Hematopoietic multipotent progenitor cell treated with erythropoietin and hydrocortisone succinate and interleukin-3 and kit ligand, for 8 days (in vitro differentiated cells): Measurements from ENCODE around the gene RPL13.

Source experiments
- DNase-seq: peaks from one replicate; pipeline ENCODE4 v3.0.0-alpha.2; 2015

Gene RPL13

DNA sequence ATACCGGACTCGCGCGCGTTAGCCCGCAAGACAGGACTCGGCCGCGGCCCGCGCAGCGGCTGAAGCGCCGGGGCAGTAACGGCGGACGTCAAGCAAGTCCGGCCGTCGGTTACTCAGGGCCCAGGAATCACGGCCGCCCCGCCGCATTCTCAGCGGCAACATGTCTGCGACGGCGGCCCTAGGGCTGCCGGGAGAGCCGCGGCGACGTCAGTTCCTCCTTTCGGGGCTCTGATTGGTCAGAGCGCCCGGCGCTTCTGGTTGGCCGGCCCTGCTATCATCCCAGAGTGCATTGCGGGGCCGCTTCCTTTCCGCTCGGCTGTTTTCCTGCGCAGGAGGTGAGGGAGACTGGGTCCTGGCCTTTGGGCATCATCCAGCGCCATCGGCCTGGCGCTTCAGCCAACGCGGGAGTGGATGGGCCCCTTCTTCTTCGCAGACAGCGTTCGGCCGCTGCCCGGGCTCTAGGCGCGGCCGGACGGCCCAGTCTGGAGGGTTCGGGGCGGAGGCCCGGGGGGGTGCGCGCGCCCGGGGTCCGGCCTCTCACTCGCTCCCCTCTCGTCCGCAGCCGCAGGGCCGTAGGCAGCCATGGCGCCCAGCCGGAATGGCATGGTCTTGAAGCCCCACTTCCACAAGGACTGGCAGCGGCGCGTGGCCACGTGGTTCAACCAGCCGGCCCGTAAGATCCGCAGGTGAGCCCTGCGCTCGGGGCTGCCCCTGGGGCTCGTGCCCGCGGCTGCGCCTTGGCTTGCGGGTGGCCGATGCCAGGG lies at the start of gene RPL13:
RPL13 (plus strand) TSS at position 305 of the 764 bp plus-strand sequence; CDS start at position 583, 278 bp downstream.
- peak; percentile 95 for DNase-seq

DNA sequence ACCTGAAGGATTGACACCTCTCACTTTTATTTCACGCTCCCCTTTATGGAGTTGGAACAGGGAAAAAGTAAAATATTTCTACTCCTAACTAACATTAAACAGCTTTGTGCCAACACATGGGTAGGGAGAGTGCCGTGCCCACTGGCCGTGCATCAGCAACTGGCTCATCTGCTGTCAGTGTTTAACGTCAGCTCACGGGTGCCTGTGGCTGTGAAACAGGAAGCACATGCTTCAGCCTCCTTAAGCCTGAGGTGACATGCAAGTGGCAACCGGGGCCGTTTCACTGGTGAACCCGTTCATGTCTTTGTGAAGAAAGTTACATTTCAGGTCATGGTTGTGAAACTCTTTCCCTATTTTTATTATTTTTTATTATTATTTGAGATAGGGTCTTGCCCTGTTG lies 49.1 kb upstream of the RPL13 start:
- DNase-seq: no peak

DNA sequence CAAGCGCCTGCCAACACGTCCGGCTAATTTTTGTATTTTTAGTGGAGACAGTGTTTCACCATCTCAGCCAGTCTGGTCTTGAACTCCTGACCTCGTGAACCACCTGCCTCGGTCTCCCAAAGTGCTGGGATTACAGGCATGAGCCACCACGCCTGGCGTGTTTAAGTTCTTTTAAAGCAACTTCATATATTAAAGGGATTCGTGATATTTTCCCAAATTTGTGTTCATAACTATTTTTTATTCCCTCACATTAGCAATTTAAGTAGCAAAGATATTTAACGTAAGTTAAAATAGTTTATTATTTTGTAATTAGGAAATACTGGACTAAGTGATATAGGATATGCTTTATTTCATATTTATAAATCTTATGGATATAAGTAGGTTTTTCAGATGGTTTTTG lies 48.0 kb upstream of the RPL13 start:
- DNase-seq: no peak

- DNase-seq: no peak
Measured at GRCh38 chr16:89517128-89517527, 43.4 kb upstream of the RPL13 start.

GRCh38 chr16:89519881-89520280 lies 40.6 kb upstream of the RPL13 start:
- no peak for DNase-seq

DNA sequence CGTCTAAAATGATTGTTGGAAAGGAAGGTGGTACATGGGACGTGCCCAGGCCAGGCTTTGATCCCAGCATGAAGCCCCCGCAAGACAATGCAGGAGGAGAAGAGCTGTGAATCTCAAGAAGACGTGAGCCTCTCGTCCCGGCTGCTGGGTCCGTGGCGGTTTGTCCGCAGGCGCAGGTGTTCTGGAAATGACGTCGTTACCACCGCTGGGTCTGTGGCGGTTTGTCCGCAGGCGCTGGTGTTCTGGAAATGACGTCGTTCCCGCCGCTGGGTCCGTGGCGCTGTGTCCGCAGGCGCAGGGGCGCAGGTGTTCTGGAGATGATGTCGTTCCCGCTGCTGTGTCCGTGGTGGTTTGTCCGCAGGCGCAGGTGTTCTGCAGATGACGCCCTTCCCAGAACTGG lies 38.2 kb upstream of the RPL13 start:
- no peak for DNase-seq

DNA sequence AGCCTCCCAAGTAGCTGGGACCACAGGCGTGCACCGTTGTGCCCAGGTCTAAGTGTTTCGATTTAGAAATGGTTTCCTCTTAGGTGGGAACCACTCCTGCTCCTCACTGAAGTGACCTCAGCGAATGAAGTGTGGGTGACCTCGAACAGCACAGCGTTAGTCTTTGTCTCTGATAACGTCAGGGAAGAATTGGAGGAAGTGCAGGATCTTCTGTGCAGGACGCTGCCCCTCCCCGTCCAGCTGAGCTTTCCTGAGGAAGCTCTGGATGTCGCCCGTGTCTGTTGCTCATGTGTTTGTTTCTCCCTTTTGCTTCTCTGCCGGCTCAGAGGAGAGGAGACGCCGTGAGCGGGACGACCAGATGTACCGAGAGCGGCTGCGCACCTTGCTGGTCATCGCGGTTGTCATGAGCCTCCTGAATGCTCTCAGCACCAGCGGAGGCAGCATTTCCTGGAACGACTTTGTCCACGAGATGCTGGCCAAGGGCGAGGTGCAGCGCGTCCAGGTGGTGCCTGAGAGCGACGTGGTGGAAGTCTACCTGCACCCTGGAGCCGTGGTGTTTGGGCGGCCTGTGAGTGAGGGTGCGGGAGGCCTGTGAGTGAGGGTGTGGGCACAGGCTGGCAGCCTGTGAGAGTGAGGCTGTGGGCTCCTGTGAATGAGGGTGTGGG lies 36.7 kb upstream of the RPL13 start:
- DNase-seq: no peak

DNA sequence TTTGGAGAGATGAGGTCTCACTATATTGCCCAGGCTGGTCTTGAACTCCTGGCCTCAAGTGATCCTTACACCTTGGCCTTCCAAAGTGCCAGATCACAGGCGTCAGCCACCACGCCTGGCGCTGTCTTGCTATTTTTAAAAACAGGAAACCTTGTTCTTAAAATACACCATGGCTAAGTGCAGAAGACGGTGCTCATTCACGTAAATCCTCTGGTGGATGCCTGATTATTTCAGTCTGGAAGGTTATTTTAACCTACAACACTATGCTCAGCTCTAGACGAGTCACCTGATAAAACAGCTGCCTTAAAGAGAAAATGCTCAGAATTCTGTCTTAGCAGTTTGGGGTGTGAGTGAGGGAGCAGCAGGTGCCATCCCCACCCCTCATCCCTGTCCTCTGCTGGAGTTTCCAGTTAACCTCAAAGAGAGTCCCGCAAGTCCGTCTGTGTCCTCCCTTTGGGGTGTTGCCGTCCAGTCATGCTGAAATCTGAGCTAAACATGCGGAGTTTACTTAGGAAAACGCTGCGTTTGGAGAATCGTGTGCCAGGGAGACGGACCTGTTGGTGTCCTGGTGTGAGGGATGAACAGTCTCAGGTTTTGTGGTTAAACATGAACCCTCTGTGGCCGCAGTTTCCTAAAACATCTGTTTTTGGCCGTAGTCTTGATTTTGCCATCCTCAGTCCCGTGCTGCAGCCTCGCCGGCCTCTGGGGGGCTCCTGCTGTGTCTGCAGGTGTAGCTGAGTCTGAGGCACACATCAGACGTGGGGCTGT lies 35.2 kb upstream of the RPL13 start:
- DNase-seq: no peak

DNA sequence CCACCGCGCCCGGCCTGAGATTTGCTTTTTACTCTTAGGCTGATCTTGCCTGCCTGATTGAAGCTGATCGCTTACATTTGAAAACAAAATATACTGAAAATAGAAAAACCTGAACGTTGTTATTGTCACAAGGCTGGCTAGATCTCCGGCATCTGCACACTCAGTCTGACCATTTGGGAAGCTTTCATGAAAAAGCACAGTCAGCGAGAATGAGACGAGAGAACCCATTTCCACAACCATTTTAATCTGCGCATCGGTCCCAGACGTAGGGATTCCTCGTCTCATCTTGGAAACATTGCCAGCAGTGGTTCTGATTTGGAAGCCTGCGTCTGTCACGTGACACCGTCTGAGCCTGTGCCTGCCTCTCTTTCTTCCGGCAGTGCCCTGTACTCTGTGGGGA lies 31.4 kb upstream of the RPL13 start:
- DNase-seq: no peak

DNA sequence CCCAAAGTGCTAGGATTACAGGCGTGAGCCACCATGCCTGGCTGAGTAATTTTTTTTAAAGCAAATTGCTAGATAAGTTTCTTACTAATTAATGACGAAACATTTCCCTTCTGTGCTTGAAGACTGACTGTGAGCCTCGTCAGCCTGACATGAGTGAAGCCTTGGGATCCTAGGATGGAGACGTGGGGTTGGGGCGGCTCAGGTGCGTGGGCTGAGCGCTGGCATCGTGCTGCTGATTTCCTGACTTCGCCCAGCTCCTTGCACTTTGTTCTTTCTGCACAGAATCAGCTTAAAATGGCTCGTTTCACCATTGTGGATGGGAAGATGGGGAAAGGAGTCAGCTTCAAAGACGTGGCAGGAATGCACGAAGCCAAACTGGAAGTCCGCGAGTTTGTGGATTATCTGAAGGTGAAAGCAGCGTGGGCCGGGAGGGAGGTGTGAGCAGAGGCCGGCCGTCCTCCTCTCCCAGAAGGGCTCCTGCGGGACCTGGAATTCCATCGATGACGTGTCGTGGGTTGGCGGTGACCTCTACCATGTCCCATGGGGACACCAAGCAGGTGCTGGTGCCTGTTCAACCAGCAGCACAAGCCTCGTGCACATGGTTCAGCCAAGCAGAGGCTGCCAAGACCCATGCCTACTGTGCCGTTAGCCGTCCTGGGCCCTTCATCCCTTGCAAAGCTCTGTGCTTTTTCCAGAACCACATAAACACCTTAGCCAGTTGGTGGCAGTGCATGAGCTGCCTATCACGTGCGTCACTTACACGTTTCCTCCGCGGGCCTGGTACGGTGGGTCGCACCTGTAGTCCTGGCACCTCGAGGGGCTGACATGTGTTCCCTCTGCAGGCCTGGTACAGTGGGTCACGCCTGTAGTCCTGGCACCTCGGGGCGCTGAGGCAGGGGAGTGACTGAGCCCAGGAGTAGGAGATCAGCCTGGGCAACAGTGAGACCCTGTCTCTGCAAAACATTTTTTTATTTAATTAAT lies 29.8 kb upstream of the RPL13 start:
- no peak for DNase-seq

- DNase-seq: no peak
Measured at GRCh38 chr16:89531821-89532526, 28.5 kb upstream of the RPL13 start.

DNA sequence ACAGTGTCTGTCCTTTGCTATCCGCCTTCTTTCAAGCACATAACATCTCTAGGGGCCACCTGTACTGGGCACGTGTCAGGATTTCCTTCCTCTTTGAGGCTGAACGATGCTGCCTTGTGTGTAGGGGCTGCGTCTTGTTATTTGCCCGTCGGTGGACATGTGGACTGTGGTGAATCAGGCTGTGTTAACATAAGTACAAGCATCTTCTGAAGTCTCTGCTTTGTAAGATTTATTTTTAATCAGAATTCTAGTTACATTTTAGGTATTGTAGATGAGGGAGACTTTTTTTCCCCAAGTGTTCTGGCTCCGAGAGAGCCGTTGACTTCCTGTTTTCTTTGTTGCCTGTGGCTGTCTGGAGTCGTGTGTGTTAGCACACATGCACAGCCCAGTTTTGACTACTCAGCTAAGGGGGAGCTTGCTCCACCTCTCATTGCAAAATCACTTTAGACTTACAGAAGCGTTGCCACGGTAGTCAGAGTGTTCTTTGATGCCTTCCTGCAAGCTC lies 26.2 kb upstream of the RPL13 start:
- peak; percentile 39 for DNase-seq

DNA sequence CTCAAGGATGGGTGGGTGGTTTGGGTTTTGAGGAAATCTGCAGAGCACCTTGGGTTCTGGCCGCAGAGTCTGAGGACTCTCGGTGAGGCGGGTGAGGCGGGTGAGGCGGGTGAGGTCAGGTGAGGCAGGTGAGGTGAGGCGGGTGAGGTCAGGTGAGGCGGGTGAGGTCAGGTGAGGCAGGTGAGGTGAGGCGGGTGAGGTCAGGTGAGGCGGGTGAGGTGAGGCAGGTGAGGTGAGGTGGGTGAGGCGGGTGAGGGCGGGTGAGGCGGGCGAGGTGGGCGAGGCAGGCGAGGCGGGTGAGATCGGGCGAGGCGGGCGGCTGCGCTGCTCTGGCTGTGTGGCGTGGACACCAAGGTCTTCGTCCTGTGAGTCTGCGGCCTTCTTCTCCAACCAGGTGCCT lies 24.1 kb upstream of the RPL13 start:
- DNase-seq: no peak

DNA sequence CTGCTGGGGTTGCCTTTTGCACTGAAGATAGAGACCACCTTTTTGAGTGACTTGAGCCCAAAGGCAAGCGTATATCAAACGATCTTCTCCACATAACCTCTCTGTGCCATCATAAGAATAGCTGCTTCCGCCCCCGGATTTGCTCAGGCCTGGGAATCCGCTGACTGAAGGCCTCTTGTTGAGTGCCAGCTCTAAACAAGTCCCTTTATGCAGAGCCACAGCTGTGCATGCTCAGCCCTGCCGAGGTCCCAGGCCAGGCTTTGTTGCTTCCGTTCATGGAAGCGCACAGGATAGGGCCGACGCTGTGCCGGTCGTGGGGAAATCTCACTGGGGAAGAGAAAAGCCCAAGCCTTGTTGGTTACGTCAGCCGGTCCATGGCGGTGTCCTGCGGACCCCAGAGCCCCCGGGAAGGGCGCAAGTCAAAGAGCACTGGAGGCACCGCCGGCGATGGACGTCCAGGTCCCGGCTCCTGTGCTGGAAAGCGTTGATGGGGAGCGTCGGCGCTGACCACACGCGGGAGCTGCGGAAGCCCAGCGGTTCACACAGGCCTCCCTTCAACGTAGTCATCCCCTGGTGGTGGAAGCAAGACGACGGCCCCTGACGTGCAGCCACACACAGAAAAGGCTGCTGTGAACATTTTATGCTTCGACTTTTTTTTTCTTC lies 23.5 kb upstream of the RPL13 start:
- no peak for DNase-seq

DNA sequence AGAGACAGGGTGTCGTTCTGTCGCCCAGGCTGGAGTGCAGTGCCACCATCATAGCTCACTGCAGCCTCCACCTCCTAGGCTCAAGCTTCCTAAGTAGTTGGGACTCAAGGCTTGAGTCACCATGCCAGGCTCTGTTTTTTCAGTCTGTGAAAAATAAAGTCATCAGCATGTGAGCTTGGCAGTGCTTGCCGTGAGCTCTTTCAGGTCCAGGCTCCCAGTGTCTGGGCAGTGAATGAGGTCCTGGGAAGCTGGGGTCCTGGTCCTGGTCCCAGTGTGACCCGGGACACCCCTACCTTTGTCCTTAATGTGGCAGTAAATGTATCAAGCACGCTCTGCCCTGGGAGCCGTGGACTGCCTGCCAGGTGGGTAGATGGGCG lies 22.9 kb upstream of the RPL13 start:
- no peak for DNase-seq

- DNase-seq: no peak
Measured at GRCh38 chr16:89538286-89538685, 22.2 kb upstream of the RPL13 start.

- no peak for DNase-seq
Measured at GRCh38 chr16:89540557-89540956, 19.9 kb upstream of the RPL13 start.

- DNase-seq: no peak
Measured at GRCh38 chr16:89541792-89542191, 18.7 kb upstream of the RPL13 start.

DNA sequence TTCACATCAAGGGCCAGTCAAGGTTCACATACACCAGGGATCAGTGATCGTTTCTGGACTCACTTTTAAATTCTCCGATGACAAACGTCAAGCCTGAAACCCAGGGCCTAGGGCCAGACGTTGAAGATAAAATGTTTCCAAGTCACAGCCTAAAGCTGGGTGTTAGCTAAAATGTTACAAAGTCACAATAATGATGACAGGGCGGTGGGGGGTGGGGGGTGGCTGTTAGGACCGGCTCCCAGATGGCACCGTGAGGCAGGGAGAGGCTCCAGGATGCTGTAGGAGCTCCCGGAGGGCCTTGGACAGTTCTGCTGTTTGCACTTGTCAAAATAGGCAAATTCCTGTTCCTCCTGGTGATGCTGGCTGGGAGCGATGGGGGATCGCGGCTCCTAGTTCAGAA lies 16.4 kb upstream of the RPL13 start:
- no peak for DNase-seq

DNA sequence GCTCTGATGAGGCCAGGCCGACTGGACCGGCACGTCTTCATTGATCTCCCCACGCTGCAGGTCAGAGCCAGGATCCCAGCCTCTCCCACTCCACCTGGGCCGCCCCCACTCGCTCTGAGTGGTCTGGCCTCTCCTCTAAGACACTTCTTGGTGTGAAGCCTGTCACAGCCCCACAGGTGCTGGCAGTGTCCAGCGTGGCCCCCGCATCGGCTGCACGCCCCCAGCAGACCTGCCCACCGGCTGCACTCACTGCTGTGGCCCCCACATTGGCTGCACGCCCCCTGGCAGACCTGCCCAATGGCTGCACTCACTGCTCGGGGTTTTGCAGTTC lies 15.8 kb upstream of the RPL13 start:
- DNase-seq: no peak

- DNase-seq: no peak
Measured at GRCh38 chr16:89545044-89545830, 15.2 kb upstream of the RPL13 start.
